HepG2 (cell line): ENCODE data around the gene CCNQ. TPM values are rescaled to one million over a fixed set of nuclear protein-coding genes. Genes with fewer than 3 reads are reported as not detected.

Source experiments
- AKAP8 ChIP-seq: sonication (generic); formaldehyde crosslinking; IDR thresholded peaks from 2 replicates; pipeline ENCODE4 v1.5.1; 2020; ENCODE audit warnings: mild to moderate bottlenecking, missing genetic modification reagents
- BCLAF1 ChIP-seq: fragments of 450-650 bp; IDR thresholded peaks from 2 replicates; pipeline ENCODE4 v1.6.1; 2017; ENCODE audit warnings: mild to moderate bottlenecking
- CEBPG ChIP-seq: IDR thresholded peaks from 2 replicates; pipeline ENCODE4 v1.6.1; 2016
- ETV6 ChIP-seq: sonication (generic); formaldehyde crosslinking; conservative IDR thresholded peaks from 2 replicates; pipeline ENCODE4 v1.4.0; 2020; ENCODE audit warnings: missing genetic modification reagents
- HES4 ChIP-seq: sonication (generic); formaldehyde crosslinking; IDR thresholded peaks from 2 replicates; pipeline ENCODE4 v1.9.0; 2021; ENCODE audit warnings: mild to moderate bottlenecking, missing genetic modification reagents, borderline replicate concordance
- JUND ChIP-seq: sonication (generic); formaldehyde crosslinking; IDR thresholded peaks from 2 replicates; pipeline ENCODE4 v1.8.0; 2022; ENCODE audit warnings: mild to moderate bottlenecking, missing genetic modification reagents
- MAX ChIP-seq: IDR thresholded peaks from 2 replicates; pipeline ENCODE4 v1.6.1; 2012; ENCODE audit warnings: inconsistent platforms
- MLXIP ChIP-seq: sonication (generic); formaldehyde crosslinking; IDR thresholded peaks from 2 replicates; pipeline ENCODE4 v1.9.0; 2021; ENCODE audit warnings: missing genetic modification reagents, borderline replicate concordance
- NONO ChIP-seq, 2 experiments: fragments of 450-650 bp in 1 of 2; sonication (generic) in 1 of 2; formaldehyde crosslinking in 1 of 2; IDR thresholded peaks in 1 of 2; conservative IDR thresholded peaks in 1 of 2; 2 replicates each; pipeline versions ENCODE4 v1.6.1 to v1.8.0; 2017 to 2022; ENCODE audit warnings: mild to moderate bottlenecking in 1 of 2, missing genetic modification reagents in 1 of 2, moderate library complexity in 1 of 2
- NPAS2 ChIP-seq: sonication (generic); formaldehyde crosslinking; IDR thresholded peaks from 2 replicates; pipeline ENCODE4 v1.8.0; 2022; ENCODE audit warnings: mild to moderate bottlenecking, missing genetic modification reagents, borderline replicate concordance
- SAP130 ChIP-seq: IDR thresholded peaks from 2 replicates; pipeline ENCODE4 v1.6.1; 2016; ENCODE audit warnings: low read depth
- SSRP1 ChIP-seq: IDR thresholded peaks from 2 replicates; pipeline ENCODE4 v1.6.1; 2016; ENCODE audit warnings: control low read depth
- TARDBP ChIP-seq: sonication (generic); formaldehyde crosslinking; IDR thresholded peaks from 2 replicates; pipeline ENCODE4 v1.8.0; 2022; ENCODE audit warnings: mild to moderate bottlenecking, missing genetic modification reagents
- ZBTB38 ChIP-seq: sonication (generic); formaldehyde crosslinking; IDR thresholded peaks from 2 replicates; pipeline ENCODE4 v1.5.1; 2020; ENCODE audit warnings: mild to moderate bottlenecking, missing genetic modification reagents
- ZNF331 ChIP-seq: sonication (generic); formaldehyde crosslinking; IDR thresholded peaks from 2 replicates; pipeline ENCODE4 v1.4.0; 2020; ENCODE audit warnings: missing genetic modification reagents
- polyA plus RNA-seq, 8 experiments: library from polyadenylated mRNA; depleted of rRNA in 3 of 8; stranded (reverse) in 7 of 8; unstranded in 1 of 8; fragments of >200 nt; fragmentation: Illumina TruSeq in 4 of 8; extraction: Trizol in 4 of 8; gene quantifications; 2 replicates each; pipeline versions ENCODE4 v1.2.1 to v1.2.3, GENCODE V29; 2011 to 2016; ENCODE audit warnings: low read depth in 4 of 8, missing spikeins in 1 of 8, mixed read lengths in 1 of 8; ENCODE audit not compliant: insufficient read depth in 1 of 8
- total RNA-seq, 5 experiments: library from RNA; depleted of rRNA; stranded (reverse); fragments of >200 nt; fragmentation: Illumina TruSeq; extraction: Trizol; gene quantifications; 2 replicates each; pipeline ENCODE4 v1.2.3, GENCODE V29; 2016; ENCODE audit warnings: low read depth in 1 of 5

CCNQ gene
- total and polyA plus RNA-seq, 2 of the 13 experiments (the other 11 are each of a cell fraction or from before 2014, with no cell fraction given): 15.0 to 25.5 TPM

- TF ChIP-seq ETV6 (no peak; the same call in 1 of the 2 replicates), ZNF331 (CRISPR knock-in tag) (peak; percentile 83; the same call in 1 of the 2 replicates), CEBPG (CRISPR knock-in tag) (peak; percentile 36), BCLAF1 (no peak), TARDBP (peak; percentile 84; the same call in 1 of the 2 replicates), MAX (no peak), NONO (IDR thresholded peaks at IDR 0.05) (no peak), NONO (CRISPR knock-in tag; conservative IDR thresholded peaks at IDR 0.05) (peak; percentile 58), SAP130 (CRISPR knock-in tag) (peak; percentile 47; the same call in 1 of the 2 replicates), HES4 (CRISPR knock-in tag) (no peak), ZBTB38 (CRISPR knock-in tag) (no peak; the same call in 1 of the 2 replicates), AKAP8 (CRISPR knock-in tag) (peak; percentile 93), SSRP1 (CRISPR knock-in tag) (peak; percentile 48; the same call in 1 of the 2 replicates), JUND (CRISPR knock-in tag) (no peak), NPAS2 (CRISPR knock-in tag) (no peak), MLXIP (CRISPR knock-in tag) (no peak)
Measured at GRCh38 chrX:153627675-153628111, 28.8 kb upstream of the CCNQ start (continued).
